ENCODE measurements around the gene ENAH. TPM values are rescaled to one million over a fixed set of nuclear protein-coding genes. Genes with fewer than 3 reads are reported as not detected.

The ENAH gene
- total RNA-seq, 4 donors from 2014 or later: 18.7 to 60.7 (median 30.5) TPM

GRCh38 chr1:225508538-225509375, 144.2 kb downstream of the ENAH start:
- ATAC-seq (ENCODE audit: low FRiP score): peak; percentile 97
- TF ChIP-seq CTCF (IDR thresholded peaks at IDR 0.05): no peak
- DNase-seq (ENCODE audit: low spot score): no peak

- no peak for TF ChIP-seq CTCF (IDR thresholded peaks at IDR 0.05)
- DNase-seq (ENCODE audit: low spot score) (no peak), ATAC-seq (ENCODE audit: low FRiP score) (no peak)
Observed at GRCh38 chr1:225506727-225507126, 146.2 kb downstream of the ENAH start.

- ATAC-seq (ENCODE audit: low FRiP score): no peak
- DNase-seq (ENCODE audit: low spot score): no peak
- TF ChIP-seq CTCF (IDR thresholded peaks at IDR 0.05): no peak
Observed at GRCh38 chr1:225504776-225505175, 148.1 kb downstream of the ENAH start.

- TF ChIP-seq CTCF (IDR thresholded peaks at IDR 0.05): no peak
- DNase-seq (ENCODE audit: low spot score) (no peak), ATAC-seq (ENCODE audit: low FRiP score) (no peak)
Observed at GRCh38 chr1:225500624-225501192, 152.2 kb downstream of the ENAH start.

- ATAC-seq (ENCODE audit: low FRiP score): peak; percentile 66
- TF ChIP-seq CTCF (IDR thresholded peaks at IDR 0.05): no peak
- no peak for DNase-seq (ENCODE audit: low spot score)
Observed at GRCh38 chr1:225498549-225499136, 154.3 kb downstream of the ENAH start.

GRCh38 chr1:225494789-225495359, 158.0 kb downstream of the ENAH start:
- ATAC-seq (ENCODE audit: low FRiP score) (no peak), DNase-seq (ENCODE audit: low spot score) (no peak)
- no peak for TF ChIP-seq CTCF (IDR thresholded peaks at IDR 0.05)
